Psoas muscle (tissue), 8 donors: Measurements from ENCODE around the gene PCDH10. TPM values are rescaled to one million over a fixed set of nuclear protein-coding genes. Genes with fewer than 3 reads are reported as not detected.

Experiments
- ATAC-seq, 4 donors: fragments of 200-7000 bp; cut with Tn5 transposase; one replicate each; pipeline ENCODE4 v1.9.1; 2020; ENCODE audit warnings: moderate library complexity in 3 of 4, mild to moderate bottlenecking in 2 of 4
- DNase-seq, 2 donors: peaks; one replicate each; pipeline ENCODE4 v3.0.0-alpha.2; 2020
- H3K27ac ChIP-seq: fragments of 200-600 bp; one replicate; pipeline ENCODE4 v1.8.0; 2022
- H3K27me3 ChIP-seq, 3 donors: fragments of 200-600 bp in 1 of 3; one replicate each; pipeline versions ENCODE4 v1.6.1 to v1.8.0; 2013 to 2022; ENCODE audit warnings: low read length in 2 of 3, mild to moderate bottlenecking in 2 of 3, moderate library complexity in 1 of 3; ENCODE audit not compliant: insufficient read depth in 3 of 3
- H3K36me3 ChIP-seq, 2 donors: fragments of 200-600 bp in 1 of 2; one replicate each; pipeline versions ENCODE4 v1.6.1 to v1.8.0; 2013 to 2022; ENCODE audit warnings: low read depth in 1 of 2, mild to moderate bottlenecking in 1 of 2, moderate library complexity in 1 of 2; ENCODE audit not compliant: insufficient read depth in 1 of 2
- H3K4me1 ChIP-seq: fragments of 200-600 bp; one replicate; pipeline ENCODE4 v1.8.0; 2022
- H3K4me3 ChIP-seq: fragments of 200-600 bp; one replicate; pipeline ENCODE4 v1.8.0; 2022; ENCODE audit warnings: mild to moderate bottlenecking
- H3K9me3 ChIP-seq: fragments of 200-600 bp; one replicate; pipeline ENCODE4 v1.8.0; 2022
- WGBS, 3 donors: extraction: QIAGEN DNeasy Blood & Tissue Kit; methylation state at CpG; one replicate each; pipeline versions ENCODE4 v1.1.6 to v1.1.7; 2013; 5-methylcytosine and 5-hydroxymethylcytosine counted together
- intact Hi-C, 2 donors: fragments of 100-400 bp; cut with DNase I; formaldehyde crosslinking; loops; one replicate each; pipeline versions ENCODE4 v1.11.0 to v1.14.2; 2022
- polyA plus RNA-seq, 3 donors: library from polyadenylated mRNA; stranded (reverse); fragments of 200-250 nt; gene quantifications; one replicate each; pipeline ENCODE4 v1.2.3, GENCODE V29; 2013
- total RNA-seq, 4 donors: library from RNA; stranded (reverse); fragmentation: NEBNext Ultra II Directional in 2 of 4; extraction: Animal tissue kit (Norgen Biotek cat#: 25700) in 2 of 4; gene quantifications; one replicate each; pipeline versions ENCODE4 v1.2.1 to v1.2.4, GENCODE V29; 2021 to 2023
- TF ChIP-seq, protein P1 (sequence below): fragments of 200-600 bp; IDR thresholded peaks from one replicate; pipeline ENCODE4 v1.8.0; 2022; ENCODE audit warnings: antibody characterized with exemption
- donor health status: healthy with polysubstance abuse.
- donor health status: DM: no; HTN: no; CAD: no; lungs with moderate emphysema.
- donor health status: Bipolar disorder and iron deficiency.
- donor health status: healthy.
- donor health status: DM: yes; HTN: yes; CAD: no.
- donor health status: DM: no; HTN: no; CAD: no.
- donor health status: DM: no; HTN: no; CAD: no.
- donor health status: DM: yes; HTN: yes; CAD: no.

Gene PCDH10
- total and polyA plus RNA-seq, 7 donors = 0.01 to 0.12 (median 0.03) TPM; not detected in 3

DNA sequence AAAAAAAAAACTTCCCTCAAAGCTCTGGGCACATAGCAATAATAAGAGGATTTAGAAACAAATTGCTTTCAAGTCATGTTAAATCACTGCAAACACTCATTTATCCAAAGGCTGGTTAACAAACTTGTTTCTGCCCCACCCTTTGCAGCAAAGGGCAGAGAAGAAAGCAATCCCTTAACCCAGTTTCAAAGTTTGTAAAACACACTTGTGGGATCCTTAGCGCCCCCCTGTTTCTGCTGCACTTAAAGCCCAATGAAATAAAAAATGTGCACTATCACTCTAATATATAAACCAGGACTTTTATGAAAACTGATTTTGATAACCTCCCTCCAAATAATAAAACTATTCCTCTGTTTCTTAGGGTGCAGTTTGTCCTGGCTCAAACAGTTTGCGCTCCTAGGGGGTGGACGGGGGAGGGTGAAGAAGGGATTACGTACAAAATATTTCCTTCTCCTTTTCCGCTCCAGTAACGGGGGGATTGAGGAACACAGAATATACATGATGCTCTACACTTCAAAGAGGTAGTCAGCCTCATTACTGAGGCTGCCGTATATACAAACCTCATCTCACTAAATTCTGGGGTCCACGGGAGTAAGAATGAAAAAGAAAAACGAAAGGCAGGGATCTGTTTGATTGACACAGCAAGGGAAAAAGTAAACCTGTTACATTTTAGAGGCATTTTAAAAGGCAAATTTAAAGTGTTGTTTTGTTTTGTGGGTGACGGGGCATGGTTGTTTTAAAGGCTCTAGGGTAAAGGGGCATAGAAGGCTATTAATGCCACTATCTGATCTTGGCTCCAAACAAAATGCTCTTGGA is 3.1 kb upstream of the PCDH10 start:
- Histone ChIP-seq H3K4me3 (peak overlapping the region; percentile 62), H3K36me3 (no peaks in the 10 kb centered on the region), H3K9me3 (no peaks in the 10 kb centered on the region), H3K27me3 (peaks cover 3 to 64% (median 20%) of the 10 kb centered on the region in 3 donors), H3K27ac (no peak overlapping the region), H3K4me1 (peaks cover 14% of the 10 kb centered on the region)
- DNase-seq (no peak), ATAC-seq (no peak)
- 10 to 13% (median 13%) methylated on average over 10 of the region's 10 CpGs for WGBS, 3 donors
- TF ChIP-seq, protein P1, sequence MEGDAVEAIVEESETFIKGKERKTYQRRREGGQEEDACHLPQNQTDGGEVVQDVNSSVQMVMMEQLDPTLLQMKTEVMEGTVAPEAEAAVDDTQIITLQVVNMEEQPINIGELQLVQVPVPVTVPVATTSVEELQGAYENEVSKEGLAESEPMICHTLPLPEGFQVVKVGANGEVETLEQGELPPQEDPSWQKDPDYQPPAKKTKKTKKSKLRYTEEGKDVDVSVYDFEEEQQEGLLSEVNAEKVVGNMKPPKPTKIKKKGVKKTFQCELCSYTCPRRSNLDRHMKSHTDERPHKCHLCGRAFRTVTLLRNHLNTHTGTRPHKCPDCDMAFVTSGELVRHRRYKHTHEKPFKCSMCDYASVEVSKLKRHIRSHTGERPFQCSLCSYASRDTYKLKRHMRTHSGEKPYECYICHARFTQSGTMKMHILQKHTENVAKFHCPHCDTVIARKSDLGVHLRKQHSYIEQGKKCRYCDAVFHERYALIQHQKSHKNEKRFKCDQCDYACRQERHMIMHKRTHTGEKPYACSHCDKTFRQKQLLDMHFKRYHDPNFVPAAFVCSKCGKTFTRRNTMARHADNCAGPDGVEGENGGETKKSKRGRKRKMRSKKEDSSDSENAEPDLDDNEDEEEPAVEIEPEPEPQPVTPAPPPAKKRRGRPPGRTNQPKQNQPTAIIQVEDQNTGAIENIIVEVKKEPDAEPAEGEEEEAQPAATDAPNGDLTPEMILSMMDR = no peak
- intact Hi-C loops = no loop called here

DNA sequence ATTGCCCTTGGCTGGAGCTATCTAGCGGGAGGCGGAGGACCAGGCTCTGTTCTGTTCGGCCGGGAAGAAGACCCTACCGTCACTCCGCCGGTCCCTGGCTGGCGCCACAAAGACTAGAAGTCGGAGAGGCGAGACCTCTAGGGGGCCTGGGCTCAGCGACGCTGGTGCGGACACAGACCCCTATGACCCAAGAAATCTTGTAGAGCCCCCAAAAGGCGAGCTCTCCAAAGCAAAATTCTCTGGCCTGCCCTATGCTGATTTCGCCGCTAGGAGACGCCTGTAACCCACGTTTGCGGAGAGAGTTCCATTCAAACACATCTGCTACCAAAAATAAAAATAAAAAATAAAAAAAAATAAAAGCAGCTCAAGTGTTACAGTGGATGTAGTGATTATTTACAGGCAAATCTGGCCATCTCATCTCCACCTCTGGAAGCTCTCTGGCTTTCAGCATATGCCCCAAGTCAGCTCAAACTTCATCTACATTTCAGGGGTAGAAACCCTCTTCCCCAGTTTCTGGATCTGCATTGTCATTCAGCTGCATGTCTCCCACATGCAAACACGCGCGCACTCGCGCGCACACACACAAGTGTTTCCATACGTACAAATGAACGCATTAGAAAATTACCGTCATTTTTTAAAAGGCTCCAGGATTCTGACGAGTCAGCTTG is 2.4 kb upstream of the PCDH10 start:
- H3K27ac ChIP-seq = no peak overlapping the region
- intact Hi-C loops = no loop called here
- H3K9me3 ChIP-seq = no peaks in the 10 kb centered on the region
- TF ChIP-seq, protein P1 = peak; percentile 74
- DNase-seq = peak in 1 of 2 donors; percentile 34
- H3K4me1 ChIP-seq = peaks cover 21% of the 10 kb centered on the region
- H3K36me3 ChIP-seq = no peaks in the 10 kb centered on the region
- H3K27me3 ChIP-seq = peaks cover 3 to 71% (median 26%) of the 10 kb centered on the region in 3 donors
- peak overlapping the region; percentile 62 for H3K4me3 ChIP-seq
- peak in 2 of 4 donors; percentile 43 to 54 for ATAC-seq
- 1% methylated on average over 29 of the region's 29 CpGs for WGBS, 3 donors

DNA sequence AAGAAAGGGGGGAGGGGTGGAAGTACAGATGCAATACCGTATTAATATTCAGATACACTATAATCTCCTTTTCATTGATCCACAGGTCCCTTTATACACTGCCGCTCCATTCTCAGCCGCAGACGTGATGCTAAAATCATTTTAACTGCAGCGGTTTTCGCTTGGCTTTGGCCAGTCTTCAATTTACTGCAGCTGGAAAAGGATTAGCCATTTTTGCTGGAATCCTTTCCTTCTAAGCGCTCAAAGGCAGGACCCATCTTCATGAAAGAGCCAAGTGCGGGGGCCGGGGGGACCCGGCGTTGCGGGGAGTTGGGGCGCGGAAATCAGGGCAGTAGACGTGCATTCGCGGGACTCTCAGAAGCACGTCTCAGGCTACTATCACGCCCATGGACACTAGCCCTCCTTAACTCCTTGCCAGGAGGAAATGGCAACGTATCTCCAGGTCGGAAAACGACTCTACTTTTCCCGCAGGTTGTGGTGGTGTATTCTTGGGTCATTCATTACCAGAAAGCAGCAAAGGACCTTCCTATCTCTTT is 1.7 kb upstream of the PCDH10 start:
- TF ChIP-seq, protein P1 = no peak
- Histone ChIP-seq H3K4me3 (peak overlapping the region; percentile 62), H3K36me3 (no peaks in the 10 kb centered on the region), H3K27me3 (peaks cover 2 to 78% (median 32%) of the 10 kb centered on the region in 3 donors), H3K4me1 (peaks cover 26% of the 10 kb centered on the region), H3K27ac (no peak overlapping the region), H3K9me3 (no peaks in the 10 kb centered on the region)
- ATAC-seq (no peak), DNase-seq (no peak)
- 1% methylated on average over 23 of the region's 23 CpGs for WGBS, 3 donors
- intact Hi-C loops = no loop called here

DNA sequence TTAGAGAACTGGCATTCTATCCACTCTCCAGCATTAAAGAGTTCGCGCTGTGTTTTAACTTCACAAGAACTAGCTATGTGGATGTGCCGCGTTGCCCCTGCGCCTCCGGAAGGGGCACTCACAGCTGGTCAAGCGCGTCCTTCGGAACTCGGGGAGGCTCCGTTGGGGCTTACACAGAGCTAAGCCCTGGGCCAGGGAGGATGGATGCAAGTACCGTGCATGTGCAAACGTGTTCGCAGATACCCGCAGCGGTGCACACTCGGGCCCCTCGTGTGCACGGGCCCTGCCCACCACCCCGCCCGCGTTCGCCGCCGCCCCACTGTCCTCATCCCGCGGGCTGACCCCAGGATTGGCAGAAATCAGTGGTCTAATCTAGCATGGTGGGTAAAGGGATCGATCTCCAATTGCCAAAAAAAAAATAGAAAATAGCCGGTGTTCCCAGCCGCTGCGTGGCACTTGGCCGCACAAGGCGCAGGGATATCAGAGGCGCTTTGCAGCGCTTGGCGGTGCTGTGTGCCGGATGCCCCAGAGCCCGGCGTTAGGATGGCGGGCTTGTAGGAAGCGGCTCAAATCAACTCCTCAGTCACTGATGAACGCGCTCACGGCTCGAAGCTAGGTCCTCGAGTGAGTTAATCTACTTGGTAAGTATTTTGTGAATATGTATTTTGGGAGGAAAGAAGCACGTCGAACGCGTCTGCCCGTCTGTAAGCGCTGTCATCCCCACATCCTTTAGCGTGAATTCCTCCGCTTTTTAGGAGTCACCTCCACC is 989 bp upstream of the PCDH10 start:
- intact Hi-C loops = no loop called here
- Histone ChIP-seq H3K4me3 (peak overlapping the region; percentile 62), H3K9me3 (no peaks in the 10 kb centered on the region), H3K36me3 (no peaks in the 10 kb centered on the region), H3K27ac (no peak overlapping the region), H3K27me3 (peaks cover 0 to 85% (median 37%) of the 10 kb centered on the region in 3 donors), H3K4me1 (peaks cover 26% of the 10 kb centered on the region)
- TF ChIP-seq, protein P1 = no peak
- DNase-seq = peak in 1 of 2 donors; percentile 42
- ATAC-seq = peak in 2 of 4 donors; percentile 10 to 45
- 0 to 1% (median 1%) methylated on average over 52 to 54 of the region's 54 CpGs for WGBS, 3 donors
